DMS 273 (cell line): Measurements from ENCODE around the gene TLE6.
A peak's percentile ranks its signal among the peaks of the same experiment; 100 is the strongest.
"Not testable (repeated sequence)": the region's sequence is repeated elsewhere in the genome, so short reads cannot be mapped to it uniquely, and the experiment has no call there.

Experiments used
- DNase-seq: peaks from one replicate; lab custom pipeline; 2025; ENCODE audit not compliant: unreplicated experiment; lab: John Stamatoyannopoulos, UW

Gene TLE6

DNA sequence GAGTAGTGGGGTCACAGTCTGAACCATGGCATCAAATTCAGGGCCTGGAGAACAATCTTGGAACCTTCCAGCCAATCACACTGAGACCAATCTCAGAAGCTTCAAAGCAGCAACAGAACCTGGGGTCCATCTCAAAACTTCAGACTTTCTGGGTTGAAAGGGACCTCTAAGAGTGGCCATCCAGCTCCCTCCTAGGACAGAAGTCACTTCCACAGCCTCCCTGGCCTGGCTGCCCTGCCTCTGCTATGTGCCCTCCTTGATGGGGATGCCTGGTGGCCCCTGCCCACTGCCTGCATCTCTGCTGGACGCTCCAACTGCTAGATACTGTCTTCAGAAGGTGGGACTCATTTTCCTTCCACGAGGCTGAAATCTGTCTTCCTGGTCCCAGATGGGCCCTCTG, 49.9 kb downstream of the TLE6 start:
- DNase-seq = no peak

DNA sequence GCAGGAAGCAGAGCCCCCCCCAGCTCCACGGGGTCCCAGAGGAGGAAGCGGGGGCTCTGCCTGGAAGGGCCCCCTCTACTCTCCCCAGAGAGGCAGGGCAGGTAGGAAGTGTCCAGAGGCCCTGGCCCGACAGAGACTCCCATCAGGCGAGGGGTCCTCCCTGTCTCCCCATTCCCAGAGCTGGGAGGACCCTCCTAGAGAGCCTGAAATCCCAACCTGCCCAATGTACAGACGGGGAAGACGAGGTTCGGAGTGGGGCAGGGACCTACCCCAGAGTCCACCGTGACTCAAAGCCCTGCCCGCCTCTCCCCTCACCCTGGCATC, 50.6 kb downstream of the TLE6 start:
- DNase-seq = no peak

DNA sequence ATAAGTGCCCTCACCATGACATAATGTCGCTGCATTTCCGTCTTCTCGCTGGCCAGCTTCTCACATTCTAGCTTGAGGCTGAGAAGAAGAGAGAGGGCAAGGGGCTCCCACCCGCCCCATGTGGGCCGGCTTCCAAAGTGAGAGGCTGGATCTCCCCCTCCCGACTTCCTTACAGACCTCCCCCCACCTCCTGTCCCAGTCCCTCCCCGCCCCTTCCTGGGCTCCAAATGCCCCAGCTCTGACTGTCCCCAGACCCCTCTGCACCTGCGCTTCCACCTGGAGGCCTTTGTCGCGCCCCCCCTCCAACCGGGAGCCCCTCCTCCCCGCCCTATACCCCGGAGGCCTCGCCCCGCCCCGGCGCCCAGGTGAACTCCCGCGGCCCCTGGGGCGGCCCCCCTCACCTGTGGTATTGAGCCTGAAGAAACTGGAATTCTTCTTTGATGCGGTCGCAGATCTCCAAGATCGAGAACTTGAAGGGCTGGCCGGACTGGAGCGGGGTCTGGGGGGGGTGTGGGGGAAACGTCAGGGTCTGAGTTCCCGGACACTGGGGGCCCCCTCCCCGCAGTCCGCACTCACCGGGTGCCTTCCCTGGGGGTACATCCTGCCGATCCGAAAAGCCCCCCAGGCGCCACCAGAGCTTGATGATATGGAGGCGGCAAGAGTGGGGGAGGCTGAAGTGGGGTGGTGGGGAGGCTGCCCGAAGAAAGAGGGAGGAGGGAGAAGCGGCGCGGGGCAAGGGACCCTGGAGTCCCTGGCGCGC, 51.1 kb downstream of the TLE6 start:
- no peak for DNase-seq

DNA sequence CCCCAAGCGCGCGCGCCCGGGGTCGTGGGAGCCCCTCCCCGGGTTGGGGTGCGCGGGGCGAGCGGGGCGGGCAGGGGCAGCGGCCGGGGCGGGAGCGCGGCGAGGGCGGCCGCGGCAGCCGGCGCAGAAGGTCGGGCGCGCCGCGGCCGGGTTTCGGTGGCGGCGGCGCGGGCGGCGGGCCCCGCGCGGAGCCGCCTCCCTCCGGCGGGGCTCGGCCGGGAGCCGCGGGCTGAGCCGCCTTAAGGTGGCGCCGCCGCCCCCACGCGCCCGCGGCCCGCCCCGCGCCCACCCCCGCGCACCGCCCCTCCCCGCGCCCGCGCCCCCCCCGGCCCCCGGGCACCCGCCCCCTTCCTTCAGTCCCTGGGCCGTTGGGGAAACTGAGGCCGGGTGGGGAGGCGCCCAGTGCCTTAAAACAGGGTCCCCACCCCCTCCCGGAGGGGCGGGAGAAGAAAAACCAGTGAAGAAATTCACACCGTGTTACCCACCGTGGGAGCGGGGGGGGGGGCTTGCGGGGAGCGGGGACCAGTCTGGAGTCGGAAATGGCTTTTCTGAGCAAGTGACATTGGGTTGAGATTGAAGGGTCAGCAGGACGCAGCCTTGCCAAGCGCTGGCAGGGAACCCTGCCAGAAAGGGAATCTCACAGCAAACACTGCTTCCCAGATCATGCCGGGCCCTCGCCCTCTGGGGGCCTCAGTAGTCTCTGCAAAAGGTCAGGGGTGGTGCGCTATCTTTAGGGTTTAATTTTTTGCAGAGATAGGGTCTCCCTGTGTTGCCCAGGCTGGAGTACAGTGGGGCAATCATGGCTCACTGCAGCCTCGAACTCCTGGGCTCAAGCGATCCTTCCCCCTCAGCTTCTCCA, 51.9 kb downstream of the TLE6 start, which contains the start of gene TLE2:
TLE2 (minus strand) TSS at position 216 of the 859 bp plus-strand sequence. CDS start 376 bp downstream, outside the sequence.
- peak; percentile 42 for DNase-seq

DNA sequence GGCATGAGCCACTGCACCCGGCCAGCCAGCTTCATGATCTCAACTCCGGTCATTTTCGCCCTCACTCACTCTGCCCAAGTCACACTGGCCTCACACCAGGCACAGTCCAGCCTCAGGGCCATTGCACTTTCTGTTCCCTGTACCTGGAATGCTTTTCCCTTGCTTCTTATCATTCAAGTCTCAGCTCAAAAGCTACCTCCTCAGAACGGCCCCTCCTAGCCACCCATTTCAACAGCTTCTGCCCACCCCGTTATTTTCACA, 54.2 kb downstream of the TLE6 start:
- no peak for DNase-seq

DNA sequence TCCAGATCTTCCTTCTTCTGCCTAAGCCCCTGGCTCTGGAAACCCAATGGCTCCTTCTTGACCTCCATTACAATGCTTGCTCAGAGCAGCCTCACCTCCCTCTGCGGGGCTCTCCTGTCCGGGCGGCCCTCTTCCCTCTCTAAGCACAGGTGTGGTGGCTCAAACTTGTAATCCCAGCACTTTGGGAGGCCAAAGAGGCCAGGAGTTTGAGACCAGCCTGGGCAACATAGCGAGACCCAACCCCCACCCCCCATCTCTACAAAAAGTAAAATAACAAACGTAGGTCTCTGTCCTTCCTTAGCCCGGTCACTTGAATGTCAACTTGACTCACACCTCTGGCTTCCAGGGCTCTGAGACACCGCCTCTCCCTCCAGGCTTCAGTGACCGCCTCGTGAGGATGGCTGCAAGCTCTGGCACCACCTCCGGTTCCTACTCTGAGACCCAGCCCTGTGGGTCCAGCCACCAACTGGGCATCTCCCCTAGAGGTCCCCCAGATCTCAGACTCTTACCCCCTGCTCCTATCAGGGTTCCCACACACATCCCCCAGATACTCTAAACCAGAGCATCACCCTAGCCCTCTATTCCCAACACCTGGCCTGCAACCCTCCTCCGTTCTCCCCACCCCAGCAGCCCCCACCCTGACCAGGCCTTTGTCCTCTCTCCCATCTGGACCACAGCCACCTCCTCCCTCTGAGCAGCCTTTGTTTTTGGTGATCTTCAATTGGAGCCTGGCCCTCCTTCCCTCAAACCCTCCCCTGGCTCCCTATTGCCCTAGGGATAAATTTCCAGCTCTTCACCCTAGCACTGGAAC, 56.4 kb downstream of the TLE6 start:
- DNase-seq = no peak

DNA sequence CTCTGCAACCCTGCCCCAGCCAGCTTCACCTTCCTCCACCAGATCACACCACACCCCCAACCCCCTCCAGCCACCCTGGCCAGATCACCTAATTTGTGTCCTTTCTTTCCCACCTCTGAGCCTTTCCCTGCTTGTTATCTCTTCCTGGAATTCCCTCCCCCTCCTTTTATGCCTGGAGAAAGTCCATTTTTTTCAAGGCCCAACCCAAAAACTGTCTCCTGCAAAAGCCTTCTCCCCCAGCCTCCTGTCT, 57.0 kb downstream of the TLE6 start:
- no peak for DNase-seq

DNA sequence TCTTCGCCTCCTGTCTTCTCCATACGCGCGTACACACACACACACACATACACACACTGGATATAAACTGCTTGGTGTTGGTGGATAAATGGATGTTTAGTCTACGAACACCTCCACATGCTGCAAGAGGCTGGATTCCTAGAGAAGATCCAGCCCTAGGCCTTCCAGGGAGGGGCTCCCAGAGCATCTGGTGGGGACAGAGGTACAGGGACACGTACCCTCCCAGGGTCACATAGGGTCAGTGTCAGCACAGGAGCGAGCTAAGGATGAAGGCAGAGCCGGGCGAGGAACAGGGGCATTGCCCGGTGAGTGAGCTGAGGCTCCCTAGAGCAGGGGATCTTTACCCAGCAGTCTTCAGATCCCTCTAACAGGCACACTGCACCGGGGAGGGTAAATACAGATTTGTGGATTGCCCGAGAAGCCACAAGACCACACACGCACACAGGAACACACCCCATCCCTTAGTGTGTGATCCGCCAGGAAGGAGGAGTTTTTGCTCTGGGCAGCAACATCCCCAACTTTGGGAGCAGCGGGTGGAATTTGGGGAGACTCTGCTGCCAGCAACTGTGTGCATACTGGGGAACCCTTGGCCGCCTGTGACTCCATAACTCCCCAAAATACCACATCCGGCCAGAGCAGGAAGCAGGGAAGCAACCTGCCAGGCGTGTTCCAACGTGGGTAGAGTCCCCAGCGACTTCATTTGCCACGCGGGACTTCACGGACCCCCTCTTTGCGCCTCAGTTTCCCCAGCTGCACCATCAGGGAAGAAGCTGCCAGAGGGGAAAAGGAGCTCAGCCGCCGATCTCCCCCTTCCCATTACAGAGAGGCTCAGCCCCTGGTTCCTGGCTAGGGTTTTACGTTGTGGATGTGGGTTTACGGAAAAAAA, 57.5 kb downstream of the TLE6 start:
- DNase-seq = peak; percentile 67

DNA sequence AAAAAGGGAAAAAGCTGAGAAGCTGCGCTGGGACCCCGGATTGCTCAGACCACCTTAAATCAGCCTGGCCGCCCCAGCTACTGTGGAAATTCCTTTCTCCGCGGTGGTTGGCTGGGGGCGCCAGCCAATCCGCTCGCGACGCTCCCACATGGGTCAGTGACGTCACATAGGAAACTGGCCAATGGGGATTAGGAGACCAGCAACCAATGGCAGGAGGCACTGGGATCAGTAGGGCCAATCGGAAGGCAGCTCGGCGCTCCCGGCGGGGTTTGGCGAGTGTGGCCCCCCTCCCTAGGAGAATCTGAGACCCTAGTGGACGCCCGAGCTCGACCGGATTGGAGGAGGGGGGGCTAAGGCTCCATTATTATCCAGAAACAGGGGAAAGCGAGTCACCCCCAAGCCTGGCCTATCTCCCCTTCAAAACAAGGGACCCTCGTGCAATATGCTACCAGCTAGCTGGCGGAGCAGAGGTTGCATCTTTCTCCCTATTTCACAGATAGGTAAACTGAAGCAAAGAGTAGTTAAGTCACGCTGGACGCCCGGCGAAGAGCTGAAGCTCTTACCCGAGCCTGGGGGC, 58.3 kb downstream of the TLE6 start:
- peak; percentile 100 for DNase-seq

DNA sequence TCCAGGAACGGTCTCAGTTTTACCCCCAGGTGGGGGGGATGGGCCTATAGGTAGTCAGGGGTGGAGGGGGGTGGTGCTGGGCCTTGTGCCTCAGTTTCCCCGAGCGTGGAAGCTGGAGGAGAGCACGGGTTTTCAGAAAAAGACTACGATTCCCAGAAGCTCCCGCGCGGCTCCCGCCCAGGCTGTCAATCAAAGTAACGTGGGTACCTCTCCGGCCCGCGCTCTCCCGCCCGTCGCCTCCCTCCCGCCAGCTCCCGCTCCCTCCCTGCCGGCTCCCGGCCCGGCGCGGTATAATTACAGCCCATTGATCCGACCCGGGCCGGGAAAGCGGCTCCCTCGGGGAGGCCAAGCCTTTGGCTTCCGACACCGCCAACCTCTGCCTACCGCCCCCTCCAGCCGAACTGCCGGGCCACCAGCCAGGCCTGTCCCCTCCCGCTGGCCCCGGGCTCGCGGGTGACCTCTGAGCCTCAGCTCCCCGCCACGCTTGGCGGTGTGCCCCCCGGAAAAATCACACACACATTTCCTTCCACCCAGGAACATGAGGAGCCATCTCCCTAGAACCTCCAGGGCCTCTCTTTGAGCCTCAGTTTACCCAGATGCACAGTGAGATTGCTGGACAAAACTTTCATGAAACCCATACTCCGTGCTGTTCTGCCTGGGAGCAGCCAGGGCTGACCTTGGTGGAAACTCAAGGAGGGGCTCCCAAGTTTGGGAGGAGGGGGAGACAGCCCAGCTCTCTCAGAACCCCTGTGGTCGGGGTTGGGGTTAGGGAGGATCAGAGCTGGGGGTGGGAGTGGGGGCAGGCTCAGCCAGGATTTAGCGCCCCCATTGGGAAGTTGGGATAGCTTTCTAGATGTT, 59.0 kb downstream of the TLE6 start:
- peak; percentile 99 for DNase-seq

DNA sequence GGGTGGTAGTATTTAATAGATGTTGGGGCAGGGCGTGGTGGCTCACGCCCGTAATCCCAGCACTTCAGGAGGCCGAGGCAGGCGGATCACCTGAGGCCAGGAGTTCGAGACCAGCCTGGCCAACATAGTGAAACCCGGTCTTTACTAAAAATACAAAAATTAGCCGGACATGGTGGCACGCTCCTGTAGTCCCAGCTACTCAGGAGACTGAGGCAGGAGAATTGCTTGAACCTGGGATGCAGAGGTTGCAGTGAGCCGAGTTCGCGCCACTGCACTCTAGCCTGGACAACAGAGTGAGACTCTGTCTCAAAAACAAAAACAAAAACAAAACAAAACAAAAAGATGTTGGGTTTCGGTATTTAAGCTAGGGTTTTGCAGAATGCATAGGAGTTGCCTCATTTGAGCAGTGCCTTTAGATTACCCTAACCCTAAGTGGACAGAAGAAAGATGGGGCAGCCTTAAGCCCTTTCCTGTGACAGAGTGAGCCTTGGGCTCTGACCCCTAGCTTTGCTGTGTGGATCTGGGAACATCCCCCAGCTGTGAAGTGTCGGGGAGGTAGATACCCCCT, 59.7 kb downstream of the TLE6 start:
- not testable (repeated sequence) for DNase-seq

DNA sequence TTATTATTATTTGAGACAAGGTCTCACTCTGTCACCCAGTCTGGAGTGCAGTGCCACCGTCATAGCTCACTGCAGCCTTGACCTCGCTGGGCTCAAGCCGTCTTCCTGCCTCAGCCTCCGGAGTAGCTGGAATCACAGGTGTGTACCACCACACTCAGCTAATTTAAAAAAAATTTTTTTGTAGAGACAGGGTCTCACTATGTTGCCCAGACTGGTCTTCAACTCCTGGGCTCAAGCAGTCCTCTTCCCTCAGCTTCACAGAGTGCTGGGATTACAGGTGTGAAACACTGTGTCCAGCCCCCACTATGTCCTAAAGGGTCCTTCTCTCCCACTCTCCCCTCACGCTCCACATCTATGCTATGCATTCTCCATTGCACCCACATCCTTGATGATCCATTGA, 60.9 kb downstream of the TLE6 start:
- DNase-seq = no peak

DNA sequence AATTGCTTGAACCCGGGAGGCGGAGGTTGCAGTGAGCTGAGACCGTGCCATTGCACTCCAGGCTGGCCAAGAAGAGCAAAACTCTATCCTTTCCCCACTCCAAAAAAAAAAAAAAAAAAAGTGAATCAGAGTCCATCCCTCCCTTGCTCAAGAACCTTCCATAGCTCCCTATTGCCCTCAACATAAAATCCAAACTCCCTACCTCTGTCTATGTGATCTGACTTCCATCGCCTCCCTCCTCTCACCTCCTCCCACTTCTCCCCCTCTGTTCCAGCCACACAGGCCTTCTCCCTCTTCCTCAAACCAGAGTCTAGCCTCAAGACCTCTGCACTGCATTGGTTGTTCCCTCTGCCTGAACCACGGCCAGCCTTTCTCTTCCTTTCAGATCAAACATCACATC, 61.8 kb downstream of the TLE6 start:
- DNase-seq = no peak

DNA sequence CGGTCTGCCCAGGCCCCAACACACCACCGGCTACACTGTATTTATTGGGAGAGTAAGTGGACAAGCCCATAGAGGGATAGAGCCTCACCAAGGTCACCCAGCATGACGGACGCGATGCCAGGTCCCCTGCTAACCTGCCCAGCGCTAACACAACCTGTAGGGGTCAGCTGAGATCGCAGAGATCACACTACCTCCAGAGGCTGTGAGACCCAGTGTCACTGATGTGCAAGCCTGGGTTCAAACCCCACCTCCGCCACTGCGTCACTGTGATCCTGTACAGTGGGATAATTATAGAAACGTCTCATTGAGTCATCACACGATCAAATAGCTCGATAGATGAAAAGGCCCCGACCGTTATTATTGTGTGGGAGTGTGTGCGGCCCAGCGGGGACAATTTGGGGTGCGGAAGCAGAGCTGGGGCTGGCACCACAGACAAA, 62.3 kb downstream of the TLE6 start:
- no peak for DNase-seq

DNA sequence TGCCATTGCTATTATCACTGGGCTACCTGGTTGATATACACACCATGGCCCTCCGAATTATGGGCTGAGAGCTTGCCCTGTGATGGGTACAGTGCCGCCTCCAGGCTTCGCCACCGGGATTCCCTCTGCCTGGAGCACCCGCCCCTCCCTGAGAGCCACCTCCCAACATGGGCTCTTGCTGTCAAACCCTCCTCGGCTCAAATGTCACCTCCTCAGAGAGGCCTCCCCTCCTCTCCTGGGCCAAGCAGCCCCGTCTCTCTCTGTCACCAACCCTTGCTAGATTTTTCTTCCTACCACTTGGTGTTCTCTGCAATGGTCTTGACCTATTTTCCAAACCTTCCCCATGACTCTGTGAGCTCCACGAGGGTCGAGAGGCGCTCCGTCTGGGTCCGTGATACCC, 64.0 kb downstream of the TLE6 start:
- DNase-seq = no peak

DNA sequence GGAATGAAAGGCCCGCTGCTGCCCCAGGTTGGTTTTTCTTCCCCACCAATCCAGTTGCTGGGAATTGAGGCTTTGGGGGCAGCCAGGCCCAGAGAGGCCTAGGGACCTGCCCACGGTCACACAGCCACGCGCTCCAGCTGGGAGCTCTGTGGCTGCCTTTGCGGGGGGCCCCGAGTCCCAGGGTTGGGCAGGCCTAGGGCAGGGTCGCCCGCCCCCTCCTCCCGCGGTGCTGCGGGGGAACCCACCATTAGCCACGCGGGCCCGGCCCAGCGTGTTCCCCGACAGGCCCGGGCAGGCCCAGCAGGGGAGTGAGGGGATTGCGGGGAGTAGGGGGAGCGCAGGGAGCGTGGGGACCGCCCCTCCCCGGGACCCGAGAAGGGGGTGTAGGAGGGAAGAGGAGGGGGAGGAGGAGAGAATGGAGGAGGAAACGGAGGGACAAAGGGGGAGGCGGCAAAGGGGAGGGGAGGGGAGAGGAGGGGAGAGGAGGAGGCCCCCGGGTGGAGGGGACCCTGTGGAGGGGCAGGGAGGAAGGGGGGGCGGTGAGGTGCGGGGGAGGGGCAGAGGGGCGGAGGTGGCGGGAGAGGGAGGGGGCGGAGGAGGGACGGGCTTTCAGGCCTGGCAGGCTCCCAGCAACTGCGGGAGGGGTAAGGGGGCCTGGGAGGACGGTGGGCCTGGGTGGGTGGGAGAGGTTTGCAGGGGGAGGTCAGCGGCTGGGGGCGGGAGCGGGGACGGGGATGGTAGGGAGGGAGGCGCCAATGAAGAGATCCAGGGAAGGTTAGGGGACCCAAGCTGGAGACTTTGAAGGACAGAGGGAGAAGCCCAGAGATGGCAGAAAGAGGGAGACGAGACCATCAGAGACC, 64.6 kb downstream of the TLE6 start:
- no peak for DNase-seq

DNA sequence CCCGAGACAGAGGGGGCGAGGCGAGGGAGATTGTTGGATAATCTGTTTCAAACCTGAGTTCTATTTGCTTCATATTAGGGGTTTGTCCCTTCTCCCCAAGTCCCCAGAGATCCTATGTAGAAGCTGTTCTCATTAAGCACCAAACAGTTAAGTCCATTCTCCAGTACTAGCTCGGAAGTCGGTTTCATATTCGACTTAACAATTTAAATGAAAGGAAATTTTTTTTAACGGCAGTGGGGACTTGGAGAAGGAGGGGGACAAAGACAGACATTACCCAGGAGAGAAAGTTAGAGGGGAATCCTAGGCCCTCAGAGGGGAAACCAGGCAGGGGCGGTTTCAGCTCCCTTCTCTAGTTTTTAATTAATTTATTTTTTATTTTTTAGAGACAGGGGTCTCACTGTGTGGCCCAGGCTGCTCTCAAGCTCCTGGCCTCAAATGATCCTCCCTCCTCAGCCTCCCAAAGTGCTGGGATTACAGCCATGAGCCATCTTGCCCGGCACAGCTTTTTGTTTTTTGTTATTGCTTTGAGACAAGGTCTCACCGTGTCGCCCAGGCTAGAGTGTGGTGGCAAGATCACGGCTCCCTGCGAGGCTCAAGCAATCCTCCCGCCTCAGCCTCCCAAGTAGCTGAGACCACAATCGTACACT, 65.4 kb downstream of the TLE6 start:
- DNase-seq = no peak
